Skeletal muscle satellite cell (primary cell): ENCODE measurements around the gene SAMD4A.
A peak's percentile ranks its signal among the peaks of the same experiment; 100 is the strongest.

Experiments used
- H3K27me3 ChIP-seq: 2 replicates; pipeline ENCODE4 v1.7.0; 2013; ENCODE audit warnings: low read length; ENCODE audit not compliant: control insufficient read depth, insufficient read depth
- H3K36me3 ChIP-seq: 2 replicates; pipeline ENCODE4 v1.7.0; 2013; ENCODE audit warnings: mild to moderate bottlenecking, control low read depth, low read length; ENCODE audit not compliant: insufficient read depth
- H3K4me1 ChIP-seq: 2 replicates; pipeline ENCODE4 v1.7.0; 2013; ENCODE audit warnings: low read length; ENCODE audit not compliant: control insufficient read depth, insufficient read depth
- H3K4me2 ChIP-seq: 2 replicates; pipeline ENCODE4 v1.7.0; 2013; ENCODE audit warnings: mild to moderate bottlenecking, low read length
- H3K4me3 ChIP-seq: 2 replicates; pipeline ENCODE4 v1.7.0; 2013; ENCODE audit warnings: low read length
- H3K9ac ChIP-seq: 2 replicates; pipeline ENCODE4 v1.7.0; 2013; ENCODE audit warnings: mild to moderate bottlenecking, low read depth, low read length, moderate library complexity
- H3K9me3 ChIP-seq: replicated peaks from 2 replicates; pipeline ENCODE4 v1.7.0; 2013; ENCODE audit warnings: mild to moderate bottlenecking, control low read depth, low read length

The SAMD4A gene

GRCh38 chr14:54727929-54728328 is 161.0 kb downstream of the SAMD4A start:
- Histone ChIP-seq H3K9ac (no peak overlapping the region), H3K4me1 (peaks cover 18% of the 10 kb centered on the region), H3K4me3 (no peak overlapping the region), H3K36me3 (no peaks in the 10 kb centered on the region), H3K4me2 (peak overlapping the region; percentile 55), H3K27me3 (no peaks in the 10 kb centered on the region), H3K9me3 (no peaks in the 10 kb centered on the region)

GRCh38 chr14:54728700-54729527 is 162.0 kb downstream of the SAMD4A start:
- H3K4me2 ChIP-seq: no peak overlapping the region
- peaks cover 18% of the 10 kb centered on the region for H3K4me1 ChIP-seq
- H3K9ac ChIP-seq: no peak overlapping the region
- no peak overlapping the region for H3K4me3 ChIP-seq
- no peaks in the 10 kb centered on the region for H3K36me3 ChIP-seq
- no peaks in the 10 kb centered on the region for H3K9me3 ChIP-seq
- no peaks in the 10 kb centered on the region for H3K27me3 ChIP-seq

- Histone ChIP-seq H3K36me3 (no peaks in the 10 kb centered on the region), H3K4me2 (peak overlapping the region; percentile 67), H3K4me3 (no peak overlapping the region), H3K27me3 (no peaks in the 10 kb centered on the region), H3K9me3 (no peaks in the 10 kb centered on the region), H3K9ac (no peak overlapping the region), H3K4me1 (peaks cover 18% of the 10 kb centered on the region)
Measured at GRCh38 chr14:54730156-54730961, 163.4 kb downstream of the SAMD4A start.

GRCh38 chr14:54734966-54735365 is 168.0 kb downstream of the SAMD4A start:
- no peaks in the 10 kb centered on the region for H3K27me3 ChIP-seq
- no peak overlapping the region for H3K4me3 ChIP-seq
- peaks cover 22% of the 10 kb centered on the region for H3K4me1 ChIP-seq

GRCh38 chr14:54735424-54735823 is 168.5 kb downstream of the SAMD4A start:
- Histone ChIP-seq H3K27me3 (no peaks in the 10 kb centered on the region), H3K9me3 (no peaks in the 10 kb centered on the region), H3K36me3 (no peaks in the 10 kb centered on the region), H3K4me1 (peaks cover 18% of the 10 kb centered on the region), H3K9ac (no peak overlapping the region), H3K4me2 (no peak overlapping the region), H3K4me3 (no peak overlapping the region)

More at GRCh38 chr14:54734966-54735365, 168.0 kb downstream of the SAMD4A start:
- Histone ChIP-seq H3K4me2 (no peak overlapping the region), H3K9me3 (no peaks in the 10 kb centered on the region), H3K36me3 (no peaks in the 10 kb centered on the region), H3K9ac (no peak overlapping the region)

GRCh38 chr14:54737132-54737711 is 170.3 kb downstream of the SAMD4A start:
- no peak overlapping the region for H3K4me3 ChIP-seq
- peaks cover 6% of the 10 kb centered on the region for H3K36me3 ChIP-seq
- H3K9ac ChIP-seq: no peak overlapping the region
- no peak overlapping the region for H3K4me2 ChIP-seq
- peaks cover 11% of the 10 kb centered on the region for H3K4me1 ChIP-seq
- no peaks in the 10 kb centered on the region for H3K27me3 ChIP-seq
- H3K9me3 ChIP-seq: no peaks in the 10 kb centered on the region

- no peak overlapping the region for H3K4me3 ChIP-seq
- H3K4me2 ChIP-seq: no peak overlapping the region
- H3K4me1 ChIP-seq: peaks cover 11% of the 10 kb centered on the region
- peaks cover 6% of the 10 kb centered on the region for H3K36me3 ChIP-seq
- H3K9me3 ChIP-seq: no peaks in the 10 kb centered on the region
- H3K9ac ChIP-seq: no peak overlapping the region
- no peaks in the 10 kb centered on the region for H3K27me3 ChIP-seq
Measured at GRCh38 chr14:54738009-54738408, 171.1 kb downstream of the SAMD4A start.

GRCh38 chr14:54739514-54739913 is 172.6 kb downstream of the SAMD4A start:
- no peak overlapping the region for H3K4me3 ChIP-seq
- H3K4me2 ChIP-seq: no peak overlapping the region
- H3K9ac ChIP-seq: no peak overlapping the region
- H3K4me1 ChIP-seq: peaks cover 11% of the 10 kb centered on the region
- peaks cover 6% of the 10 kb centered on the region for H3K36me3 ChIP-seq
- no peaks in the 10 kb centered on the region for H3K9me3 ChIP-seq
- no peaks in the 10 kb centered on the region for H3K27me3 ChIP-seq

- peaks cover 11% of the 10 kb centered on the region for H3K36me3 ChIP-seq
- no peak overlapping the region for H3K4me3 ChIP-seq
- H3K9ac ChIP-seq: no peak overlapping the region
- no peak overlapping the region for H3K4me2 ChIP-seq
- no peaks in the 10 kb centered on the region for H3K9me3 ChIP-seq
- no peaks in the 10 kb centered on the region for H3K27me3 ChIP-seq
- peaks cover 4% of the 10 kb centered on the region for H3K4me1 ChIP-seq
Measured at GRCh38 chr14:54742492-54743350, 175.8 kb downstream of the SAMD4A start.

- Histone ChIP-seq H3K36me3 (peaks cover 11% of the 10 kb centered on the region), H3K4me3 (no peak overlapping the region), H3K27me3 (no peaks in the 10 kb centered on the region), H3K9ac (no peak overlapping the region), H3K4me2 (no peak overlapping the region), H3K4me1 (no peaks in the 10 kb centered on the region), H3K9me3 (no peaks in the 10 kb centered on the region)
Measured at GRCh38 chr14:54743382-54743781, 176.5 kb downstream of the SAMD4A start.

- Histone ChIP-seq H3K36me3 (peaks cover 16% of the 10 kb centered on the region), H3K4me2 (no peak overlapping the region), H3K4me3 (no peak overlapping the region)
Measured at GRCh38 chr14:54746019-54746418, 179.1 kb downstream of the SAMD4A start.

More at GRCh38 chr14:54746019-54746418, 179.1 kb downstream of the SAMD4A start:
- H3K4me1 ChIP-seq: no peaks in the 10 kb centered on the region
- H3K9ac ChIP-seq: no peak overlapping the region
- no peaks in the 10 kb centered on the region for H3K27me3 ChIP-seq
- no peaks in the 10 kb centered on the region for H3K9me3 ChIP-seq
